PC-9 (cell line): ENCODE measurements around the gene CTCF. TPM values are rescaled to one million over a fixed set of nuclear protein-coding genes. Genes with fewer than 3 reads are reported as not detected.

Experiments used
- BruUV-seq: library from RNA; stranded (reverse); fragments of 400-500 nt; replicated peaks from 2 replicates; lab custom pipeline; 2021; lab: Mats Ljungman, UMichigan
- CTCF ChIA-PET: fragments of 300-600 bp; sonication (Branson Sonifier 250); formaldehyde crosslinking; loops from one replicate; lab custom pipeline; 2022; ENCODE audit warnings: antibody characterized with exemption; lab: Charles Lee
- POLR2A ChIA-PET: fragments of 300-600 bp; sonication (Branson Sonifier 250); formaldehyde crosslinking; loops from one replicate; lab custom pipeline; 2022; ENCODE audit warnings: antibody characterized with exemption; ENCODE audit not compliant: unreplicated experiment; lab: Charles Lee
- DNase-seq, 2 experiments: peaks; one replicate each; pipeline versions ENCODE4 v3.0.0 to v3.0.0-alpha.2; 2015 to 2022; ENCODE audit warnings: mixed read lengths in 1 of 2
- H2AFZ ChIP-seq: fragments of 200-600 bp; sonication (generic); 2 replicates; pipeline ENCODE4 v1.8.1; 2017; ENCODE audit warnings: antibody characterized with exemption
- H3F3A ChIP-seq: fragments of 200-600 bp; sonication (generic); 2 replicates; pipeline ENCODE4 v1.8.1; 2017; ENCODE audit warnings: antibody characterized with exemption, mild to moderate bottlenecking, low read depth; ENCODE audit not compliant: insufficient read depth
- H3K27ac ChIP-seq: fragments of 200-600 bp; sonication (generic); 2 replicates; pipeline ENCODE4 v1.6.1; 2016; ENCODE audit warnings: mixed run types
- H3K27me3 ChIP-seq: fragments of 200-600 bp; sonication (generic); 2 replicates; pipeline ENCODE4 v1.6.1; 2016; ENCODE audit warnings: low read depth, mixed run types; ENCODE audit not compliant: insufficient read depth
- H3K36me3 ChIP-seq: fragments of 200-600 bp; sonication (generic); 2 replicates; pipeline ENCODE4 v1.6.1; 2016; ENCODE audit warnings: low read depth, mixed run types
- H3K4me1 ChIP-seq: fragments of 200-600 bp; sonication (generic); replicated peaks from 2 replicates; pipeline ENCODE4 v1.6.1; 2016; ENCODE audit warnings: mixed run types; ENCODE audit not compliant: insufficient read depth
- H3K4me2 ChIP-seq: fragments of 200-600 bp; sonication (generic); 2 replicates; pipeline ENCODE4 v1.6.1; 2017; ENCODE audit warnings: mixed run types
- H3K4me3 ChIP-seq: fragments of 200-600 bp; sonication (generic); 2 replicates; pipeline ENCODE4 v1.6.1; 2016; ENCODE audit warnings: mixed run types
- H3K79me2 ChIP-seq: fragments of 200-600 bp; sonication (generic); 2 replicates; pipeline ENCODE4 v1.6.1; 2017; ENCODE audit warnings: low read depth, mixed run types
- H3K9me2 ChIP-seq: fragments of 200-600 bp; sonication (generic); 2 replicates; pipeline ENCODE4 v1.8.1; 2017; ENCODE audit warnings: mild to moderate bottlenecking; ENCODE audit not compliant: insufficient read depth
- H3K9me3 ChIP-seq: fragments of 200-600 bp; sonication (generic); 2 replicates; pipeline ENCODE4 v1.8.1; 2016; ENCODE audit warnings: low read depth; ENCODE audit not compliant: insufficient read depth
- H4K20me1 ChIP-seq: fragments of 200-600 bp; sonication (generic); 2 replicates; pipeline ENCODE4 v1.8.1; 2017; ENCODE audit not compliant: insufficient read depth
- EZH2 ChIP-seq: fragments of 200-600 bp; sonication (generic); IDR thresholded peaks from 2 replicates; pipeline ENCODE4 v1.8.0; 2017; ENCODE audit warnings: antibody characterized with exemption, low read depth
- intact Hi-C: fragments of 100-400 bp; cut with micrococcal nuclease; formaldehyde crosslinking; loops from one replicate; pipeline ENCODE4 v1.10.0; 2022; ENCODE audit not compliant: unreplicated experiment
- total RNA-seq: library from RNA; stranded (reverse); gene quantifications from 2 replicates; pipeline ENCODE4 v1.2.3, GENCODE V29; 2021
- TF ChIP-seq, protein P1 (sequence below): fragments of 200-600 bp; sonication (generic); conservative IDR thresholded peaks from 2 replicates; pipeline ENCODE4 v1.6.1; 2017; ENCODE audit warnings: mixed run types, antibody characterized with exemption, mild to moderate bottlenecking, moderate library complexity

The CTCF gene
- total RNA-seq, 1 experiment from 2014 or later = 39.0 TPM

DNA sequence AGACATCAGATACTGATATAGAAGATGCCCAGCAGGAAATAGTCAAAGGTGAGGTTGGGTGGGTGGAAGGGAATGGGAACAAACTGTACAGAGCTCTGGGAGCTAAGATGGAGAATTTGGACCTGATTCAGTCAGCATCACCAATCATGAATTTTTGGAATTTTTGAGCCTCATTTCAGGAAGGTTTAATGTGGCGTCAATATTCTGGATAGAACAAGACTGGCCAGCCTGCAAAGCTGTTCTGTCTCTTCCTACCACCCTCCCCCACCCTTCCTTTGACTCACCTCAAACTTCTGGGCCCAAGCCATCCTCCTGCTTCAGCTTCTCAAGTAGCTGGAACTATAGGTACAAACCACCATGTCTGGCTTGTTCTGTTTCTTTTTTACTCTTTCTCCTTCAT, 32.6 kb downstream of the CTCF start:
- CTCF ChIA-PET = no interaction called here
- BruUV-seq = no TSS peak
- no peaks in the 10 kb centered on the region for H3K9me3 ChIP-seq
- H3K4me3 ChIP-seq = no peak overlapping the region
- intact Hi-C loops = no loop called here
- H2AFZ ChIP-seq = no peak overlapping the region
- H3K79me2 ChIP-seq = peaks cover 47% of the 10 kb centered on the region
- POLR2A ChIA-PET = no interaction called here
- H3F3A ChIP-seq = no peaks in the 10 kb centered on the region
- no peaks in the 10 kb centered on the region for H3K36me3 ChIP-seq
- no peaks in the 10 kb centered on the region for H3K9me2 ChIP-seq
- H4K20me1 ChIP-seq = peaks cover 20% of the 10 kb centered on the region; the same call in 1 of the 2 replicates
- H3K27ac ChIP-seq = no peak overlapping the region
- TF ChIP-seq EZH2 = no peak
- TF ChIP-seq, protein P1, sequence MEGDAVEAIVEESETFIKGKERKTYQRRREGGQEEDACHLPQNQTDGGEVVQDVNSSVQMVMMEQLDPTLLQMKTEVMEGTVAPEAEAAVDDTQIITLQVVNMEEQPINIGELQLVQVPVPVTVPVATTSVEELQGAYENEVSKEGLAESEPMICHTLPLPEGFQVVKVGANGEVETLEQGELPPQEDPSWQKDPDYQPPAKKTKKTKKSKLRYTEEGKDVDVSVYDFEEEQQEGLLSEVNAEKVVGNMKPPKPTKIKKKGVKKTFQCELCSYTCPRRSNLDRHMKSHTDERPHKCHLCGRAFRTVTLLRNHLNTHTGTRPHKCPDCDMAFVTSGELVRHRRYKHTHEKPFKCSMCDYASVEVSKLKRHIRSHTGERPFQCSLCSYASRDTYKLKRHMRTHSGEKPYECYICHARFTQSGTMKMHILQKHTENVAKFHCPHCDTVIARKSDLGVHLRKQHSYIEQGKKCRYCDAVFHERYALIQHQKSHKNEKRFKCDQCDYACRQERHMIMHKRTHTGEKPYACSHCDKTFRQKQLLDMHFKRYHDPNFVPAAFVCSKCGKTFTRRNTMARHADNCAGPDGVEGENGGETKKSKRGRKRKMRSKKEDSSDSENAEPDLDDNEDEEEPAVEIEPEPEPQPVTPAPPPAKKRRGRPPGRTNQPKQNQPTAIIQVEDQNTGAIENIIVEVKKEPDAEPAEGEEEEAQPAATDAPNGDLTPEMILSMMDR = no peak
- H3K27me3 ChIP-seq = no peaks in the 10 kb centered on the region
- DNase-seq = no peak
- H3K4me1 ChIP-seq = no peaks in the 10 kb centered on the region
- H3K4me2 ChIP-seq = no peak overlapping the region

DNA sequence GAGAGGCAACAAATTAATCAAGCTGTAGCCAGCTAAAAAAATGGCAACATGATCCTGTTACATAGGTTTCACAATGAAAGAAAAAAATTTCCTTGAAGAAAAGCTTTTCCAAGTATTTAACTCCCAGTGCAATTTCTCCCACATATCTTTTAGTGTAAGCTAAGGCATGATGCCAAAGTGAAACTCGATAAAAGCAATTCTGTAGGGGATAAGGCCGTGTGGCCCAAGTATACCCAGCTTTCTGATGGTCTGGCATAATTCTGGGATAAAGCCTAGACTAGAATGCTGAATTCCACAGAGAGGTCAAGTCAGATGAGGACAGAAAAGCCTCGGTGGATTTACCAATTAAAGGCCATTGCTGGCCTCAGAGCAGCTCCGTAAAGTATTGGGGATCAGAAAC, 36.2 kb downstream of the CTCF start:
- no peaks in the 10 kb centered on the region for H3K27me3 ChIP-seq
- TF ChIP-seq, protein P1 = no peak
- TF ChIP-seq EZH2 = no peak
- H3K79me2 ChIP-seq = peaks cover 55% of the 10 kb centered on the region
- intact Hi-C loops = no loop called here
- BruUV-seq = no TSS peak
- H3K9me3 ChIP-seq = no peaks in the 10 kb centered on the region
- no peak for DNase-seq
- no peaks in the 10 kb centered on the region for H3K4me1 ChIP-seq
- ChIA-PET CTCF (no interaction called here), POLR2A (no interaction called here)
- no peak overlapping the region for H3K27ac ChIP-seq
- H2AFZ ChIP-seq = no peak overlapping the region
- no peaks in the 10 kb centered on the region for H3K36me3 ChIP-seq
- no peaks in the 10 kb centered on the region for H3K9me2 ChIP-seq
- no peak overlapping the region for H3K4me2 ChIP-seq
- peaks cover 15% of the 10 kb centered on the region for H4K20me1 ChIP-seq
- no peaks in the 10 kb centered on the region for H3F3A ChIP-seq
- H3K4me3 ChIP-seq = no peak overlapping the region

DNA sequence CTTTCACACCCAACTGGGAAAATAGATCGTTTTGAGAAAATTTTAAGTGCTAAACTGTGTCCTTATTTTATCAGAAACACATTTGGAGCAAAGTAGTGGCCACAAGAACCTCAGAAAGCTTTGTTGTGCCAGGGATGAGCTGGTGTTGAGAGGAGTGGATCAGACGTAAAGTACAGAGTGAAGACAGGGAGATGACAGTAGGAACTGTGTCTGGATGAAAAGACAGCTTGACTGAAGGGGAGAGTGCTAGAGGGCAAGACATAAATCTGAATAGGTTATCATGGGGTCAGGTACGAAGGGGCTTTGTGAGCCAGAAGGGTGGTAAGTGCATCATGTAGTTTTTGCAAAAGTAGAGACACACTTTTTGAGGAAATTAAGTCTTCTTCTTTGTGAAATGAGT, 43.3 kb downstream of the CTCF start:
- BruUV-seq = no TSS peak
- Histone ChIP-seq H3K4me3 (no peak overlapping the region), H3K9me3 (no peaks in the 10 kb centered on the region), H3K4me1 (no peaks in the 10 kb centered on the region), H2AFZ (no peak overlapping the region), H3K27me3 (no peaks in the 10 kb centered on the region), H3K4me2 (no peak overlapping the region), H3K9me2 (no peaks in the 10 kb centered on the region), H4K20me1 (peaks cover 14% of the 10 kb centered on the region; the same call in 1 of the 2 replicates), H3F3A (0 out of 2 replicates have a peak, but pooled peaks cover 3% of the 10 kb centered on the region), H3K79me2 (peaks cover 44% of the 10 kb centered on the region), H3K36me3 (no peaks in the 10 kb centered on the region), H3K27ac (no peak overlapping the region)
- DNase-seq = no peak
- no peak for TF ChIP-seq EZH2
- TF ChIP-seq, protein P1 = no peak
- intact Hi-C loops = no loop called here
- CTCF ChIA-PET = no interaction called here
- POLR2A ChIA-PET = interaction anchor here (0.5 kb wide), 1 partner anchor 359 kb away, joined by 6 read pairs; no protein-coding TSS in a partner anchor
